Measurements from ENCODE around the gene DHRS11.

DHRS11 gene, protein sequence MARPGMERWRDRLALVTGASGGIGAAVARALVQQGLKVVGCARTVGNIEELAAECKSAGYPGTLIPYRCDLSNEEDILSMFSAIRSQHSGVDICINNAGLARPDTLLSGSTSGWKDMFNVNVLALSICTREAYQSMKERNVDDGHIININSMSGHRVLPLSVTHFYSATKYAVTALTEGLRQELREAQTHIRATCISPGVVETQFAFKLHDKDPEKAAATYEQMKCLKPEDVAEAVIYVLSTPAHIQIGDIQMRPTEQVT

DNA sequence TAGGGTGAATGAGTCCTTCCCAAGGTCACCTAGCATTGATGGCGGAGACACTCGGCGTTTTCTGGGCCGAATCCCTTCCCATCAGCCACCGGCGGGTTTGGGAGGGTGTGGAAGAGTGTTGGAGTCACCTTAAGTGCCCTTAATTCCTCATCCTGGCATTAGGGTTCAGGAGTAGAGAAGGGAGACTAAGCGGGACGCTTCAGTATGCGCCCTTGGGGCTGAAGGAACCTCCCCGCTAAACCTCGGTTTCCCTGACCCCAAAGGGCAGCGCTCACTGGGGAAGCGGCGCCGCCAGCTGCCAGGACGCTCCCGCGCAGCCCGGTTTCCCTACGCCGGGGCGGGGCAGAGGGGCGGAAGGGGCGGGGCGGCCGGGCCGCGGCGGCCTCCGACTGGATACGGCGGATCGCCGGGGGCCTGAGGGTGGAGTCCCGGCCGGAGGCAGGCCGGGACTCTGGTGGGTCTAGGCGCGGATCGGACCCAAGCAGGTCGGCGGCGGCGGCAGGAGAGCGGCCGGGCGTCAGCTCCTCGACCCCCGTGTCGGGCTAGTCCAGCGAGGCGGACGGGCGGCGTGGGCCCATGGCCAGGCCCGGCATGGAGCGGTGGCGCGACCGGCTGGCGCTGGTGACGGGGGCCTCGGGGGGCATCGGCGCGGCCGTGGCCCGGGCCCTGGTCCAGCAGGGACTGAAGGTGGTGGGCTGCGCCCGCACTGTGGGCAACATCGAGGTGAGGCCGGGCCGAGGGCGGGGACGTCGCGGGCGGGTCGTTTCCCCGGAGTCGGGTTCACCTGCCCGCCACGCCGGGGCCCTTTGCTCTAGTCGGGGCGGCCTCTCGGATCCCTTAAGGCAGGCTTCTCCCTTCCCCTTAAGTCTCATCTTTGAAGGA, at the start of gene DHRS11:
Gene DHRS11, plus strand, starts transcription at position 446 of the 882 bp plus-strand sequence. Its CDS starts 131 bp downstream, at position 577.
- in situ Hi-C loops (cut with MboI; ENCODE audit: low sequenced_read_pairs), result no loop called here

DNA sequence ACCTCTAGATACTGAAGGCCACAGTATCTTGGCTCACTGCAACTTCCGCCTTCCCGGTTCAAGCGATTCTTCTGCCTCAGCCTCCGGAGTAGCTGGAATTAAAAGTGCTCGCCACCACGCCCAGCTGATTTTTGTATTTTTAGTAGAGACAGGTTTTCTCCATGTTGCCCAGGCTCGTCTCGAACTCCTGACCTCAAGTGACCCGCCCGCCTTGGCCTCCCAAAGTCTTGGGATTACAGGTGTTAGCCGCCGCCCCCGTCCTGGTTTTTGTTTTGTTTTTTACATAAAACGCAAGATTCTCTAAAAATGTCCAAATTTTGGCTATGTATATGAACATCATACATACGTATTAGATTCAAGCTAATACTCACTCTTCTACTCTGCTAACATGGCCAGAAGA, 48.9 kb upstream of the DHRS11 start:
- in situ Hi-C loops (cut with MboI; ENCODE audit: low sequenced_read_pairs), result no loop called here

DNA sequence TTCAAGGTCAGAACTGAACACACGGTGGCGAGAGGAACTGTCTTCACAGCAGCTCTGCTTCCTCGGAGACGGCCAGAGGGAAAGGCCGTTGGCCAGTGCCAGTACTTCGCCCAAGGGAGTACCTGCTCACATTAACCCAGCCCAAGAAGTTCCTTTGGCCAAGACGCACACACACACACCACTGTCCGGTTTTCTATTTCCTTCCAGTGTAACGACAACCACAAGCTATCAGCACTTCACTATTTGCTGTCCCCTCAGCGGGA, 47.7 kb upstream of the DHRS11 start:
- in situ Hi-C loops (cut with MboI; ENCODE audit: low sequenced_read_pairs), result no loop called here

DNA sequence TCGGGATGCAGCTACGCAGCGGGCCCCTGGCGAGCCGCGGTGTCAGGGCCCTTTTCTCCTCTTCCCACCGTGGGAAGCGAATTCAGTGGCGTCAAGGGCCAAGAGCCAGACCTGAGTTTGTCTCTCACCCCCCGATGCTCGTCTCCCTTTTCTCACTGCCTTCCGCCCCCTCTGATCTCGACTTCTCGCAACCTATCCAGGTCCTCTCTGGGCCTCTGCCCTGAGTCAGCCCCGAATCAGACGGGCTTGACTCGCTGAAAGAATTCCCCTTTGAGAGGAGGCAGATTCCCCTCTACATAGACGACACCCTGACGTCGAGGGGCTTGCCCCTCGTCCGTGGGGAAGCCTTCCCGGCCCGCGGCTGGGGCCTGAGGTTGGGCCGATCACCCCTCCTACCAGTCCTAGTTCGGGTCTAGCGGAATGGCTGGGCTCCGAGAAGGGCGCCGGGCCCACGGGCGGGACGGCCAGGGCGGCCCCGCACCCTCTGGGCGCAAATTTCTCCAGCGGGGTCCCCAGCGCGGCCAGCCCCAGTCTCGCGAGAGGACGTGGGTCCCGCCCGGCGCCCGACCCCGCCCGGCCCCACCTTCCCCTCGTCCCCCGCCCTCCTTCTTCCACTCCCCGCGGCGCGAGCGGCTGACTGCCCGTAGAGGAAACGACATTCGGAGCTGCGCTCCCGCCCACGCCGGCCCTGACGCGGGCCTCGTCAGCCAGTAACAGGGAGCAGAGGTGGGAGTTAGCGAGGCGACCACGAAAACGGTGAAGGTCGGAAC, 47.2 kb upstream of the DHRS11 start, which contains the start of gene GGNBP2:
Gene GGNBP2, plus strand, starts transcription at position 613 of the 770 bp plus-strand sequence. CDS start 806 bp downstream, outside the sequence.
- in situ Hi-C loops (cut with MboI; ENCODE audit: low sequenced_read_pairs), result no loop called here

DNA sequence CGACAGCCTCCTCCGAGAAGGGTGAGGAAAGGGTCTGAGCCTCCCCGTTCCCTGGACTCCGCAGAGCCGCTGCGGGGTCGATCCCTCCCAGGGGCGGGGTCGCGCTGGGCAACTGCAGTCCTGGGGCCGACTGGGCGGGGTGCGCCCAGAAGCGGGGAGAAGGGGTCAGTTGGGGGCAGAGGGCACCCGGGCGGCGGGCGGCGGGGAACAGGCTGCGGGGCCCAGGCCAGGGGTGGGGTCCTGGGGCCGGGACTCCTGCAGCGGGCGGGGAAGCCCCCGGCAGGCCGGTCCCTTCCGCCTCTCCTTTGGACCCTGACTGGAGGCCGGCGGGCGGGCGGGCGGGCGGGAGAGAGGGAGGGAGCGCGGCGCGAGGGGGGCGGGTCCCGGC, 46.6 kb upstream of the DHRS11 start:
- in situ Hi-C loops (cut with MboI; ENCODE audit: low sequenced_read_pairs), result no loop called here

DNA sequence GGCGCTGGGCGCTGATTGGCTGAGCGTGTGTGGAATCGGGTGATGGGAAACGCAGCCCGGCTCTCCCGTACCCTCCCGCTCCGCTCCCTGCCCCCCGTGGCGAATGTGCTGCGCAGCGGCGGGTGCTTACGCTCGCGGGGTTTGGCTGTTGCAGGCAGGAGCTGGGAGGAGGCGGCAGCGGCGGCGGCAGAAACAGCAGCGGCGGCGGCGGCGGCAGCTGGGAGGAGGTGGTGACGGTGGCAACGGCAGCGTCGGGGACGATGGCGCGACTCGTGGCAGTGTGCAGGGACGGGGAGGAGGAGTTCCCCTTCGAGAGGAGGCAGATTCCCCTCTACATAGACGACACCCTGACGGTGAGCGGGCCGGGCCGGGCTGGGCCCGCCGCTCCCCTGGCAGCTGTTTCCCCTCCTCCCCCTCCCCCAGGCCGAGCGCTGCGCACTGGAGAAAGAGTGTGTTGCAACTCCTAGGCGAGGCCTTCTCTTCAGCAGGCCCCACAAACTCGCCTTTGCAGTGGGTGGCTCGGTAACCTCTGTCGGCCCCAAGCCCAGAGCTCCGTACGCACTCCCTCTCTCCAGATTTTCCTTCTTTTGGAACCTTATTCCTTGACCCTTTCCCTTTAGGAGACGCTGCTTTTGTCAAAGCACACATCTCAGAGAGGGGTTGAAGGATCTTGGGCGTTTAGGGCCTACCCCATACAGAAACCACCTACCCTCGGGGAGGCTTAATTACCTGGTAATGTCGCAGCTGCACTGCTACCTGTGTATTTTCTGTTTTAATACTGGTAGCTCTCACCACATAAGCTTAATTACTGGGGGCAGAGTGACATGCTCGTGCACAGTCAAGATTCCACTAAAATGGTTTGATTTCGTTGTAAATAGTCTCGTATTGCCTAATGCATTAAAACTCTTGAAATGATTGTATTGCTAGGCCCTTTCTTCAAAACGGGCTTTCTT, 45.9 kb upstream of the DHRS11 start:
- in situ Hi-C loops (cut with MboI; ENCODE audit: low sequenced_read_pairs), result no loop called here

DNA sequence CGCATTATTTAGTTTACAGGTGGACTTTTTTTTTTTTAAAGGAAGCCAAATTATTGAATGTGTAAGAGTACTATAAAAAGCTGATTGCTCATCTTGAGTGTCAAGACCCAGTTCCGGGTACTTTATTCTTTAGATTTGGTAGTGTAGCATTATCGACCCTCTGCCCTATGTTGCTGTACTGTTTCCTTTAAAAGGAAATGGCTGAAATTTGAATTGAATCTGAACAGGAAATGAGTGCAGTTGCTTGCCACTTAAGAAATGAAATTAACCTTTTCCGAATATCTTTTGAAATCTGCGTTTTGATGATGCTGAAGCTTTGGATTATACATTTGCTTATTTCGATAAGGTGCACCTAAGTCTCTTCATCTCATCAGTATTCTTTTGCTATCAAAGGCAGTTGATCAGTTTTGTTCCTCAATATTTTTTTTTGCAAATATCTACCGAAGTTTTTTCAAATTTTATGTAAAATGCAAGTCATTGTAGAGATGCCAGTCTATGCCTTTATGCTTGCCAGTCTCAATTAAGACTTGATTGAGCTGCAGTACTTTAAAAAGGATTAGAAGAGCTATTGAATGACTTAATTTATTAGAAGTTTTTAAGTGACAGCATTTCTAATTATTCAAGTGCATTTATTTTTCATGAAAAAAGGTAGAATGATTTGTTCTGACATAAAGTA, 45.1 kb upstream of the DHRS11 start:
- in situ Hi-C loops (cut with MboI; ENCODE audit: low sequenced_read_pairs), result no loop called here

DNA sequence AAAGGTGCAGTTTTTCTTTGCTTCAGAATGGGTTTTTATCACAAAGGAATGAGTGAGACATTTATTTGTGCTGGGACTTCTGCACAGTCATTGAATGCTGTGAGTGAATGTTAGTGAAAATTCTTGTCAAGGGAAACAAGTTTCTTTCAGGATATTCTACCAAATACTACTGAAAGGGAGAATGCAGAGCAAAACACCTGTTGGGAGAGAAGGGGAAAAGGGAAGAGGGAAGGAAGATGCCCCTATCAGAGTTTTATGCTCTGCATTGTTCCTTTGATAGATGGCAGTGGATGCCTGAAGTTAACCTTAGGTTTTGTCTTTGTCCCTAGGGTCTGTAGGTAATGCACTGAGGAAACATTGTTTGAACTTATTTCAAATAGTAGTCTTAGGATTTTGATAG, 43.9 kb upstream of the DHRS11 start:
- in situ Hi-C loops (cut with MboI; ENCODE audit: low sequenced_read_pairs), result no loop called here

DNA sequence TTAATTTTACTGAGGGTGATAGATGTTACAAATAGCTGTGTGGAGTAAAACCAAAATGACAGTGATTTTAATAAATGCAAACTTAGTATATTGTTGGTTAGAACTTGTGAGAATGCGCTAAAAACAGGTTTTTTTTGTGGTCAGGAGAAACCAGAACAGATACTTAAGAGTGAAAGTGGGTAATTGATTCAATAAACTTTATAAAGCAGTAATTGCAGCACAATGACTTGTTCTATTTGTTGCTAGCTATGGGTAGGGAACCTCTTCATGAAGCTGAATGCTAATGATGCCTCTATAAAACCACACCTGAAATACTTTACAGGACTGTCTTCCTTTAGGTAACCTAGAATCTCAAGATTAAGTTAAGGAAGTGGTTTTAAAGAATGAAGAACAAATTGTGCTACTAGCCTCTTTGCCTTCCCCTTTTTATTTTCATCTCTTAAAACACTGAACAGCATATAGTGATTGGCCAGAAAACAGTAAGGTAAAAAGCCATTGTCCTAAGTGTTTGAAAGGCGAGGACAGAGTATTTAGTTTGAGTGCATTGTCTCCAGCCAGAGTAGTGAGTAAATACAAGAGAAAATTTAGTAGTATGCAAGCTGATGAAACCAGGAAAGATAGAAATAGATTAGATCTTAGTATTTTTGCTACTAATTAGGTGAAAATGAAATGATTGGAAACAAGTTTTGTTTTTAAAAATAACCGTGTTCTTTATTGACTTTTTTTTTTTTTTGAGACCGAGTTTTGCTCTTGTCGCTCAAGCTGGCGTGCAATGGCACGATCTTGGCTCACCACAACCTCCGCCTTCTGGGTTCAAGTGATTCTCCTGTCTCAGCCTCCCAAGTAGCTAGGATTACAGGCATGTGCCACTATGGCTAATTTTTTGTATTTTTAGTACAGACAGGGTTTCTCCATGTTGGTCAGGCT, 40.9 kb upstream of the DHRS11 start:
- in situ Hi-C loops (cut with MboI; ENCODE audit: low sequenced_read_pairs), result no loop called here

DNA sequence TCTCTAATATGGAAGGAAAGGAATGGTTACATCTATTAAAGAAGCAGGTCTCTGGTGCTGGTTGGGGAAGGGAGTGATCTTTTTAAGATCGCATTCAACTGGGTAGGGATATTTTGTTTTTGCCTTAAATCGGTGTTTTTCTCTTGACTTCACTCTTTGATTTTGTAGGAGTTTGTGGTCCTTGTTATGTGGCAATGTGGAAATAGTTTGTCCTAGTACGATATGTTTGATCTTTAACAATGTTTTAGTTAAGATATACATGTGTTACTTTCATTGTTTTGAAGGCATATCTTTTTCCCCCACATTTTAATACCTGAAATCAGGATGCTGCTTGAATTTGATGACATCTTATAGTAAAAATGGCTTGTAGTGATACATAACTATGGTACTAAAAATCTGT, 38.2 kb upstream of the DHRS11 start:
- in situ Hi-C loops (cut with MboI; ENCODE audit: low sequenced_read_pairs), result no loop called here

DNA sequence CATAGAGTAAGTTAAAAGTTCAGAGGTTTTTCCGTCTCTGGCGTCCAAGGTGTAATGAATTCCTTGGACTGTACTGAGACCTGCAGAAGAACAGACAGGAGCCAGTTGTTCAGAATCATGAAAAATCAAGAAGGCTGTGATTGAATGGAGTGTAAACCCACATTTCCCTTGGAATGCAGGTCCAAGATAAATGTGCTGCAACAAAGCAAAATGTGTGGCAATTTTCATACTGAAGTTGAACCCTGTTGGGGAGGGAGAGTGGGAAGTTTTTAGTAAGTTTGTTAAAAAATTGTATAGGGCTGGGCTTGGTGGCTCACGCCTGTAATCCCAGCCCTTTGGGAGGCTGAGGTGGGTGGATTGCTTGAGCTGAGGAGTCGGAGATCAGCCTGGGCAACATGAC, 25.6 kb upstream of the DHRS11 start:
- in situ Hi-C loops (cut with MboI; ENCODE audit: low sequenced_read_pairs), result no loop called here

DNA sequence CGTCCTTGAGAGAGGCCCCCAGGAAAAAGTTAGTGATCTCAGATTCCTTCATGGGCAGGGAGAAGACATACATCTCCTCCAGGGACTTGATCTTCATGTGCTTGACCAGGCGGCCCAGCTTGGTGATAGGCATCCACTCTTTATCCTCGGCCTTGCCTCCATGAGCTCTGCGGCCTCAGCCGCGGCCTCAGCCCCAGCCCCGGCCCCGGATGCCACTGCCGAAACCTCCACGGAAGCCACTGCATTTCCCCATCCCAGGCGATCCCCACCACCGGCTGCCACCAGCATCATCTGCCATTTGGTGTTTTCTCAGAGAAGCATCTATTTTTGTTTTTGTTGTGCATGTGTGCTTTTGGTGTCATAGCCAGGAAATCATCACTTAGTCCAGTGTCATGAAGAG, 16.7 kb upstream of the DHRS11 start:
- in situ Hi-C loops (cut with MboI; ENCODE audit: low sequenced_read_pairs), result no loop called here

DNA sequence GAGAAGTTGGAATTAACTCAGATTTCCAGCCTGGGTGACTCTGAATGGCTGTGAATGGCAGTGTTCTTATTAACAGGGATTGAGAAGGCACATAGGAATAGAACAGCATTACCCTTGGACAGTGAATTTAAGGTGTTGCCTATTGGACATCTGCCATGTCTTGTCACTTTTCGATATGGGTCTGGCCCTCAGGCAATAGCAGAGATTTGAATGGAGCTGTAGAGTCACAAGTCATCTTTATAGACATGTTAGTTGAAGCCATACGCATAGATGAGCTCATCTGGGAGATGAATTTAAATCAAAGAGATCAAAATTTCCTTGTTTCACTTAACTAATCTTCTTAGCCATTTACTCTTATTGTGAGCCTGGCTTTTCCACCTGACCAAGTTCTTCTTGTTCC, 14.9 kb upstream of the DHRS11 start:
- in situ Hi-C loops (cut with MboI; ENCODE audit: low sequenced_read_pairs), result no loop called here

DNA sequence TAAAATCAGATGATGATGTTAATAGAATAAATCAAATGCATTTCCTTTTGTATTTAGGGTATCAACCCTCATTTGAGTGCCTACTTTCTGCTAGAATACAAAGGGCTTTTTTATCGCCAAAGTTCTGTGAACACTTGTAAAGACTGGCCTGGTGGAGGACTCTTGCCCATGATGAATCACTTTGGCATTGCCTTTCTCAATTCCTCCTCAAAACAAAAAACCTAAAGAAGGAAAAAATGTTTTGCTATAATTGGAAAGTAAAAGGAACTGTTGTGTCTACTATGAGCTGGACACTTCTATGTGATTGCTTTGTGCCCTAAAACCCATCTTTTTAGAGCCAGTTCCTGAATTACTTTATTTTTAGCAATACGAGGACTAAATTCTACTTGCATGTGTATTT, 13.0 kb upstream of the DHRS11 start:
- in situ Hi-C loops (cut with MboI; ENCODE audit: low sequenced_read_pairs), result no loop called here

DNA sequence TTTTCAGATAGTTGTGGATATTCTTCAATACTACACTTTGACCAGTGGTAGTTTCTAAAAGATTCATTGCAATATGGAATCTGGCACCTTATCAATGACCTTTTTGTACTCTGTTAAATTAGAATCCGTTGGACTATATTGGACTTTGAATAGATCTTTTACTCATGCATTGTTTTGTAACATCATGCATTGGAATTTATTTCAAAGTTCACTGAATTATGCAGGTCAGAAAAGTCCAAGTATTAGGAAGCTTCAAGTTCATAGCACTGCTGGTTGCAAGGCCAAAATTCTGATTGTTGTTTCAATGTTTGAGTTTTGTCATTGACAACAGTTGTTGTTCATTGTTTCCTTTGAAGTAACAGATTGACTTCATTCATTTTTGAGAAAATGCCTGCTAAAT, 7.9 kb upstream of the DHRS11 start:
- in situ Hi-C loops (cut with MboI; ENCODE audit: low sequenced_read_pairs), result no loop called here

DNA sequence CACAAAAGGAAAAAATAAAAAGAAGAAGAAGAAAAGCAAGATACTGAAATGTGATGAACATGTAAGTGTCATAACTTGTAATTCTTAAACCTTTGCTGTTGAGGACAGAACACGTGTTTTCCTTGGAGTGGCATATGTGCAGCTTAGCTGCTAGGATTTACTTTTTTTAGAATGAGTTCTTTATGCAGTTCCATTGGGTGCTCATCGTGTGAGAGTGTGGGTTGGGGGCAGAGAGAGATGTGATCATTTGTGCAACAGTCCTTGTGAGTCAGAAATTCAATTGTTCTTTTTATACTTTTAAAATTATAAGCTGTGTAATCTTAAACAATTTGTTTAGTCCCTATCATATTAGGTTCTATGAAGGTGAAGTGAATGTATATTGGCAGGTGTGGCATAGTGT, 5.5 kb upstream of the DHRS11 start:
- in situ Hi-C loops (cut with MboI; ENCODE audit: low sequenced_read_pairs), result no loop called here

DNA sequence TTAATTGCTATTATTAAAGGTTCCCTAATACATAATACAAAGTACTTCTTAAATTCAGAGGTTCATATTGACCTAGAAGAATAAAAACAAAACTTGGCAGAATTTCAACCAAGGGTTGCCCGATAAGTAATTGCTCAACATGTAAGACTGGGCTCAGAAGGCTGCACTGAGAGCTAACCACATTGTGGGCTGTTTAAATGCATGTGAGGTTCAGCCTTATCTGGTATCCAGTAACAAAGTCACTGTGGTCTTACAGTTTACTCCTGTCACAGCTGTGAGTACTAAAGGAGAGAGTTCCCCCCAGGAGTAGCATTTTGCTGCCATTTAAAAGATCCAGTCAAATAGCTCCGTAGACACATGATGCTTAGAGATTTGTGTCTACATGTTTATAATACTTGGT, 1.6 kb upstream of the DHRS11 start:
- in situ Hi-C loops (cut with MboI; ENCODE audit: low sequenced_read_pairs), result no loop called here

DNA sequence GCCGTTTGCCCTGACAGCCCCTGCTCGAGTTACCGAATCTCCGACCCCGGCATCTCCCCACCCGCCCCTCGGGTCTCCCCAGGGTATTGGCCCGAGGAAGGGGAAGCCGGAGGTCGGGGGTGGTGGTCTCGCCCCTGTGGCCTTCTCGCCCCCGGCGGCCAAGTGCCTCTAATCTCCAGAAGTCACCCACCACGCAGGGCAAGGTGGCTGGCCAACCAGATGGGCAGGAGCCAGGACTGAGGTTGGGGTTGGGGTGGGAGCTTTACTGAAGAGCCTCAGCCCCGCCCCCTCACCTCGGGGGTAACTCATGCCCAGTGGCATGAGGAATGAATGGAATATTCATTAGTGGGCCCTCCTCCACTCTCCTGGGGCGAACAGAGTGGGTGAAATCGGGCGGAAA, 637 bp downstream of the DHRS11 start:
- in situ Hi-C loops (cut with MboI; ENCODE audit: low sequenced_read_pairs), result no loop called here

DNA sequence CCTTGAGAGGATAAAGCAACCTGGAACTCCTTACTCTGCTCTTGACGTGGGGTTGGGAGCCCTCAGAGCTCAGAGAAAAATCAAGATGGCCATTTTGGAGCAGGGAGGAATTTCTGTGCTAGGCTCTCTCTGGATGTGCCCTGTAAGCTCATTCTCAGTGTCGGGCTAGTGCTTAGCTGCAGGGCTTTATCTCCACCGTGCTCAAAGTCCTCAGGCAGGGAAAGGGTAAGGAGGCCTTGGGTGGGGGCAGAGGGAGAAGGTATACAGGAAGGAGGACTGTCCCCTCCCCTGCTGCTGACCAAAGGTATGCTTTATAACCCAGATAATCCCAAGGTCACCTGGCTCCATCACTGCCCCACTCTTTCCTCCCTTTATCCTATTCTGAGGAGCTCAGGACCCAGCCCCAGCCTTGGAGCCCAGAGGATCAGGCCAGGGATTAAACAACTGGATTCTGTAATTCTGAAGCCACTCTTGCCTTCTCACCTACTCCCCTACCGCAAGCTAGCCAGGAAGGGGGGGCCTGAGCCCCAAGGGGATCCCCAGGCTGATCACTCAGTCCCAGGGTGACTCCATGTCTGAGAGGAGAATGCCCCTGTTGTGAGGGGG, 1.1 kb downstream of the DHRS11 start:
- in situ Hi-C loops (cut with MboI; ENCODE audit: low sequenced_read_pairs), result no loop called here

Measured in HL-60/S4 treated with phorbol 12-myristate 13-acetate at 8.2 ng/mL for 4 days and 3 days (cell line).